Measurements from ENCODE around the gene CPB2. TPM values are rescaled to one million over a fixed set of nuclear protein-coding genes. Genes with fewer than 3 reads are reported as not detected.

Gene CPB2
- total and polyA plus RNA-seq, 9 of the 15 experiments (the other 6 are each of a cell fraction or from before 2014, with no cell fraction given): 0.03 to 0.16 (median 0.07) TPM; not detected in 6

GRCh38 chr13:46119883-46120614 lies 15.2 kb upstream of the CPB2 start (continued):
- peak; percentile 30; the same call in 1 of the 2 replicates for TF ChIP-seq PHF21A (IDR thresholded peaks at IDR 0.05; ENCODE audit: borderline replicate concordance, low read depth)

GRCh38 chr13:46116653-46117502 lies 12.0 kb upstream of the CPB2 start:
- intact Hi-C loops (cut with micrococcal nuclease) (no loop called here), in situ Hi-C loops (cut with MboI) (no loop called here)
- TF ChIP-seq, protein P1, sequence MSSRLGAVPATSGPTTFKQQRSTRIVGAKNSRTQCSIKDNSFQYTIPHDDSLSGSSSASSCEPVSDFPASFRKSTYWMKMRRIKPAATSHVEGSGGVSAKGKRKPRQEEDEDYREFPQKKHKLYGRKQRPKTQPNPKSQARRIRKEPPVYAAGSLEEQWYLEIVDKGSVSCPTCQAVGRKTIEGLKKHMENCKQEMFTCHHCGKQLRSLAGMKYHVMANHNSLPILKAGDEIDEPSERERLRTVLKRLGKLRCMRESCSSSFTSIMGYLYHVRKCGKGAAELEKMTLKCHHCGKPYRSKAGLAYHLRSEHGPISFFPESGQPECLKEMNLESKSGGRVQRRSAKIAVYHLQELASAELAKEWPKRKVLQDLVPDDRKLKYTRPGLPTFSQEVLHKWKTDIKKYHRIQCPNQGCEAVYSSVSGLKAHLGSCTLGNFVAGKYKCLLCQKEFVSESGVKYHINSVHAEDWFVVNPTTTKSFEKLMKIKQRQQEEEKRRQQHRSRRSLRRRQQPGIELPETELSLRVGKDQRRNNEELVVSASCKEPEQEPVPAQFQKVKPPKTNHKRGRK (tag; IDR thresholded peaks at IDR 0.05): peak; percentile 79
- no peak for TF ChIP-seq ZNF253 (CRISPR knock-in tag; conservative IDR thresholded peaks at IDR 0.05)
- H3K27ac ChIP-seq (ENCODE audit: extremely low read depth, low read depth, low read length): no peak overlapping the region
- BruUV-seq (replicated peaks): no TSS peak
- no peak for ATAC-seq
- no peaks in the 10 kb centered on the region for H3K27me3 ChIP-seq (ENCODE audit: control insufficient read depth in 2 of 2, insufficient read depth in 2 of 2, low read length in 2 of 2)
- peaks cover 5 to 35% of the 10 kb centered on the region in 2 experiments; a peak in 3 of 5 replicates for H3K4me1 ChIP-seq (replicated peaks in 1 of 2; ENCODE audit: control insufficient read depth in 2 of 2, insufficient read depth in 2 of 2, low read length in 2 of 2)
- peak overlapping the region; percentile 63; the same call in 1 of the 2 replicates for H2AFZ ChIP-seq (ENCODE audit: low read depth, low read length)
- FAIRE-seq: no peak
- H3K36me3 ChIP-seq (ENCODE audit: control insufficient read depth, insufficient read depth, low read length): no peaks in the 10 kb centered on the region
- no peak for DNase-seq (ENCODE audit: extremely low read depth in 1 of 4, low spot score in 3 of 4)
- no peak overlapping the region for H3K4me3 ChIP-seq
- no peaks in the 10 kb centered on the region for H4K20me1 ChIP-seq (replicated peaks; ENCODE audit: control insufficient read depth, insufficient read depth, low read length)
- H3K9me1 ChIP-seq (ENCODE audit: control insufficient read depth, insufficient read depth, low read length): no peaks in the 10 kb centered on the region
- no peaks in the 10 kb centered on the region for H3K9me3 ChIP-seq (replicated peaks; ENCODE audit: control insufficient read depth, insufficient read depth, low read depth, low read length)
- ChIA-PET CTCF (ENCODE audit: low intra/inter-chr PET ratio) (no interaction called here), POLR2A (no interaction called here)
- H3K9ac ChIP-seq (ENCODE audit: insufficient read depth in 1 of 2, low read depth in 2 of 2, low read length in 2 of 2): no peak overlapping the region
- no peak overlapping the region for H3K4me2 ChIP-seq (ENCODE audit: insufficient read depth, low read length)
- WGBS (ENCODE audit: insufficient coverage, low coverage, missing lambda C conversion rate): 89% methylated on average over 1 of the region's 4 CpGs
- no peaks in the 10 kb centered on the region for H3K79me2 ChIP-seq (ENCODE audit: control insufficient read depth, insufficient read depth, low read length)
